DND-41 (cell line): ENCODE data around the gene AMPH.
"Not testable (repeated sequence)": the region's sequence is repeated elsewhere in the genome, so short reads cannot be mapped to it uniquely, and the experiment has no call there.

Experiments used
- EZH2 ChIP-seq: IDR thresholded peaks from 3 replicates; pipeline ENCODE4 v1.6.1; 2012; ENCODE audit warnings: borderline replicate concordance, low read depth, mild to moderate bottlenecking, moderate library complexity, low read length, inconsistent platforms; ENCODE audit not compliant: severe bottlenecking
- TF ChIP-seq, protein P1 (sequence below): IDR thresholded peaks from 2 replicates; pipeline ENCODE4 v1.5.1; 2012; ENCODE audit warnings: borderline replicate concordance, low read length, moderate library complexity, mild to moderate bottlenecking; ENCODE audit not compliant: poor library complexity, severe bottlenecking; ENCODE audit errors: extremely low read depth

DNA sequence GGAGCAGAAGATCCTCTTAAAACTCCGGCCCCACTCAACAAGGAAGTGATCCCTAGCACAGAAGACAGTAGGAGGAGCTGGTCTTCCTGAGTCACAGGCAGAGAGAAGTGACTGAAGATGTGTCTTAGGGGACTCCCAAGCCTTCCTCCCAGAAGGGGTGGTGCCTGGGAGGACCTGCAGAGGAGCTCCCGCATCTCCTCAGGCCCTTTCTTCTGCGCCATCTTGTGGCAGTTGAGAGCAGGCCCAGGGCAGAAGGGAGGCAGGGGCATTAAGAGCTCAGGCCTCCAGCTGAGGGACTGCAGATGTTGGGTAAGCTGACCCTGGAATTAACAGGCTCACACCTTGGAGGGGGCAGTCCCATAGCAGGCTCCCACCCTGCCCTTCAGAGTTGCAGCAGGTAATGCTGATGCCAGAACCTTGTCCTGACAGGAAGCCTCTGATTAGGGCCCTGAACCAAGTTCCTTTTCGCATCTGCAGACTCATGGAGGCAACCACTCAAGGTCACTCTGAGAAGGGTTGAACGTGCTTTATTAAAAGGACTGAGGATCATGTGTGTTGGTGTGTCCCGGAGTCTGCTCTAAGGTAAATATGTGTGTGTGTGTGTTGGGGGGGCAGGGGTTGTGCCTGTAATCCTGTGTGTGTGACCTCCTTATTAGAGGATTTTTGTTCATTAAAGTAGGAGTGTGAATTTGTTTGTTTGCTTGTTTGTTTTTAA, 281.1 kb downstream of the AMPH start:
- TF ChIP-seq EZH2 = not testable (repeated sequence)
- TF ChIP-seq, protein P1, sequence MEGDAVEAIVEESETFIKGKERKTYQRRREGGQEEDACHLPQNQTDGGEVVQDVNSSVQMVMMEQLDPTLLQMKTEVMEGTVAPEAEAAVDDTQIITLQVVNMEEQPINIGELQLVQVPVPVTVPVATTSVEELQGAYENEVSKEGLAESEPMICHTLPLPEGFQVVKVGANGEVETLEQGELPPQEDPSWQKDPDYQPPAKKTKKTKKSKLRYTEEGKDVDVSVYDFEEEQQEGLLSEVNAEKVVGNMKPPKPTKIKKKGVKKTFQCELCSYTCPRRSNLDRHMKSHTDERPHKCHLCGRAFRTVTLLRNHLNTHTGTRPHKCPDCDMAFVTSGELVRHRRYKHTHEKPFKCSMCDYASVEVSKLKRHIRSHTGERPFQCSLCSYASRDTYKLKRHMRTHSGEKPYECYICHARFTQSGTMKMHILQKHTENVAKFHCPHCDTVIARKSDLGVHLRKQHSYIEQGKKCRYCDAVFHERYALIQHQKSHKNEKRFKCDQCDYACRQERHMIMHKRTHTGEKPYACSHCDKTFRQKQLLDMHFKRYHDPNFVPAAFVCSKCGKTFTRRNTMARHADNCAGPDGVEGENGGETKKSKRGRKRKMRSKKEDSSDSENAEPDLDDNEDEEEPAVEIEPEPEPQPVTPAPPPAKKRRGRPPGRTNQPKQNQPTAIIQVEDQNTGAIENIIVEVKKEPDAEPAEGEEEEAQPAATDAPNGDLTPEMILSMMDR = peak; percentile 60
